GM21515 (cell line): ENCODE results near the gene OTULIN.
A peak's percentile ranks its signal among the peaks of the same experiment; 100 is the strongest.

Source experiments
- ATAC-seq: cut with Tn5 transposase; IDR thresholded peaks from one replicate; pipeline ENCODE4 v1.9.1; 2021; ENCODE audit not compliant: unreplicated experiment

The OTULIN gene

DNA sequence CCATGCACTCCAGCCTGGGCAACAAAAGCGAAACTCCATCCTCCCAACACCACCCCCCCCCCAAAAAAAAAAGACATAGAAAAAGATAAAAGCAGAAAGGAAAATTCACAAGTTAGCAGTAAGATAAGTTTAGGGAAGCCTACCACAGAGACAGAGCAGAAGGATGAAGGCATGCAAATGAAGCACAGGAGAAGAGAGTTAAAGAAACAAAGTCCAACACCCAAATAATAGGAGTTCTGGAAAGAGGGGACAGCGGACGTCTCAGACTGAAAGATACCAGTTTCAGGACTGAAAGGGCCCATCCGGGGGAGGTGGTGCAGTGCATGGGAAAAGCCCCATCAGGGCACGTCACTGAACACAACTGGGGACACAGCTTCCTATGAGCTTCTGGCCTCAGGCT lies 54.3 kb downstream of the OTULIN start:
- ATAC-seq: no peak

DNA sequence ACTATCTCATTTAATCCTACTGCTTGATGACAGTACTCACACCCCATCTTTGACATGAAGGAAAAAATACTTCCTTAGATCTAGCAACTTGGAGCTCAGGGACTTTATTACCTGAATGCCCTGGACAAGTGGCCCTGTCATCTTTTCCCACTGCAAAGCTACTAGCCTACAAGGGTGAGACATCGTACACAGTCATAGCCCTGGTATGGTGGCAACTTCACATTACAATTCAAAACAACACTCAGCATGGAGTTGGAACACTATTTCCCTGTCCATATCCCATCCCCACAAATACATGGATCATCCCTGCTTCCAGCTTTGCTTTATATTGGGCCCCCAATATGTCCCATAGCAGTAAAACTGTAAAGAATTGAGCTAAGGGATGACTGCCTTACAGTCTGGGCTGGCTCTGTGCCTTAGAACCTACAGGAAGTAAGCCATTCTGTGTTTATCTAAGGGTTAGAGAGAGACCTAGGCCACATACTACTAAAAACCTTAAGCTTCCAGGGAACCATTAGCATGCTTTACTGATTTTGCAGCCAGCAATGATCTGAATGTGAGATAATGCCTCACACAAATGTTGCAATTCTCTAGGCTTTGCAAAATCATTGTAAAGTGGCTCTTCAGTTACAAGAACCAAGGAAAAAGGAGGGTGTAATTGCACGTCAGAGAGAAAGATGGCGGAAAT lies 55.9 kb downstream of the OTULIN start:
- ATAC-seq: no peak

DNA sequence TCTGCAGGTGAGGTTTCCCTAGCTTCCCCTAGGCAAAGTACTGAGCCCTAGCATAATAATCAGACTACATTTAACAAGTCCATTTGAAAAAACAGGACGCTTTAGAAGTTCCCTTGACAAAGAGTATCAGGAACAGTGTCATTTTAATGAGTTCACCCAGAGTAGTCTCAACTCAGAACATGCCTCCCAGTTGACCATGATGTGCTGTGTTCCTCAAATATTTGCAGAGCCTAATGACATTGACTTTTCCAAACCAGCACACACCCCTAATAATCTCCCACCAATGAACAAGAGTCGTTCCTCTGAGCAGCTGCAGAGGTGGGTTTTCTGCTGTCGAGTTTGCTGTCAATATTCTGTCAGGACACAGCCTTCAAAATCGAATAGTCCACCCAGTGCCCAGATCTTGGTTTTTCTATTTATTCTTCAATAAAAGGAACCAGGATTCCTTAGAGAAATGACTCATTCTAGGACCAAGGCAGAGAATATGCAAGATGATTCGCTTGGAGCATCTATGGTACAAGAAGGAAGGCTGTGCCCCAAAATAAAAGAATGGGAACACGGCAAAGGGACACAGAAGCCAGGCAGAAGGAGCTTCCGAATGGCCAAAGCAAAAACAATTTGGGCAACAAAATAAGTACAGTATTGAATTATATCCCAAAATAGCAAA lies 57.6 kb downstream of the OTULIN start:
- ATAC-seq: no peak

DNA sequence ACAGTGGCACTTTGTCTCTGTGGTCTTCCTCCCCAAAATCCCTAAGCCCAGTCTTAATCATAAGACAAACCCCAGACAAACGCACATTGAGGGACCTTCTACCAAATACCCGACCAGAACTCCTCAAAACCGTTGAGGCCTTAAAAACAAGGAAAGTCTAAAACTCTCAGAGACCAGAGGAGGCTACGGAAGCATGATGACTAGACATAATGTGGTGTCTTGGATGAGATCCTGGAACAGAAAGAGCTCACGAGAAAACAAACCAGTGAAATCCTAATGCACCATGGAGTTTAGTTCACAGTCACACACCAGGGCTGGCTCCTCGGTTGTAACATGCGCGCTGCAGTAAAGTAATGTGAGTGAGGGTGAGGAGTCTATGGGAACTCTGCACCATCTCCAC lies 58.4 kb downstream of the OTULIN start:
- no peak for ATAC-seq

DNA sequence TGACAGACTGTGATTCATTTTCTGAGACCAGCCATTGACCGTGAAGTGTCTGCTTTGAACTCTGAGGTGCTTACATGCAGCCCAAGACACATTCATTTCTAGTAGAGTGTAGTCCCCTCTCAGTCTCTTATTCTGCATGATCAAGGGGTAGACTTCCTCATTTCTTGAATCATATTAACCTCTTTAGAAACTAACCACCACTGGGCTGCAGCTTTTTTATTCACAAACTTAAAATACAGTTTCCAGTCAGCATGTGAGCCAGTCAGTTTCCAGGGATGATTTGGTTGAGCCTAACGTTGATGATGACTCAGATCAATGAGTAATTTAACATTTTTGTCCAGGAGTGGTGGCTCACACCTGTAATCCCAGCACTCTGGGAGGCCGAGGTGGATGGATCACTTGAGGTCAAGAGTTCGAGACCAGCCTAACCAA lies 59.2 kb downstream of the OTULIN start:
- ATAC-seq: no peak

DNA sequence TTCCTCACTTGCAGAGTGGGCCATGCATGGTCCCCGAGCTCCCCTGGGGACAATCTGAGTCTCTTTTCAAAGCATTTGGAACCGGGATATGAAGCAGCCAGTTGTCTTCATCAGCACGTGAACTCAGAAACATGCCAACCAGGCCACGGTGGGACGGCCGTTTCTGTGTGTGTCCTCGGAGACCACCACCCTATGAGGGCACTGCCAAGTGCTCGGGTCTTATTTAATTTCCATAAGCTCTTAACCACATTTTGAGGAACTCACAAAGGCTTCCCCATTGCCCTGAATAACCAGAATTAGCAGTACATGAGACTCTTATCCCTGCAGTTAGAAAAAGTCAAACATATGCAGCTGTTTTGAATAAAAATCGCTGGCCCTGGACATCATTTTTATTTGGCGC lies 60.1 kb downstream of the OTULIN start:
- no peak for ATAC-seq

DNA sequence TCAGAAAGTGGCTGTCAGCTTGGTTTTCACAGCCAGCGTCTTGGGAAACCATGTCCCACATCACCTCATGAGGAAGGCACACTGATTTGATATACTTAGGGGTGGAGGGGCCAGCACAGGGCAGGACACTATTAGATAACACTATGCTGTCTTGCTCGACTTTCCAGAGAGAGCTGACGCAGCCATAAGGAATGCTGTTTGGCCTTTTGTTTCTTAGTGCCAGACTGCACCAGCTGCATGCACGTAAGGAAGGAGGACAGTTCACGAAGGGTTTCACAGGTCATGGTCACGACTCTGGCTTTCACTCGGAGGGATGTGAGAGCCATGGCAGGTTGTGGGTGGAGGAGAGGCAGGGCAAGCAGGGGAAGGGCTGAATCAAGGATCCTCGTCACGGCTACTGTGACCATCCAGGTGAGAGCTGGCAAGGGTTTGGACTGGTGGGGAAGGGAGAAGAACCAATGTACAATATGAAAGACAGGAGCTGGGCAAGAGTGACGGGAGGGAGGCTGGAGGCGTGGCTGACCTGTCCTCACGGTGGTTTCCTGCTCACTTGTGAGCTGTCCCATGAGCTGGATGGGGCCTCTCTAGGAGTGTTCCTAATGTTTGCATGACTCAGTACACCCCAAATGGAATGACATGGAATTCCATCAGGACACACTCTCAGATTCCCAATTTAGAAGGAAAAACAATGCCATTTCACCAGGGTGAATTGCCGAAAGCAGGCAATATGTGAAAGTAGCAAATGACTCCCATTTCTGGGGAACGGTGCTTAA lies 61.7 kb downstream of the OTULIN start:
- no peak for ATAC-seq

DNA sequence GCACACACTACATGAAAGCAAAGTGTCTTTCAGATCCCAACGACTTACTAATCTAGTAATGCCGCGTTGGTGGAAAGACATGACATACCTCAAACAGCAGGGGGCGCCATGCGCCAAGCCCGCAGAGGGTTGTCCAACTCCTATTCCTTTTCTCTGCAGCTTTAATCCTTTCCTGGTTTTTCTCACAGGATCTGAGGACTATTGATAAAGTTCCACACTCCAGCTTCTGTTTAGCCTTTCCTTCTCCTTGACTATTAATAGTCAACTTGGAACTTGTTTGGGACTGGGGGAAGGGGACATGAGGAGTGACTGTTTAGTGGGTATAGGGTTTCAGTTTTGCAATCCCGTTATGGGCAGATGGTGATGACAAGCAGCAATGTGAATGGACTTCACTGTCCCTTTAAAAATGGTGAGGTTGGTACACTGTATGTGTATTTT lies 62.9 kb downstream of the OTULIN start:
- ATAC-seq: peak; percentile 60

DNA sequence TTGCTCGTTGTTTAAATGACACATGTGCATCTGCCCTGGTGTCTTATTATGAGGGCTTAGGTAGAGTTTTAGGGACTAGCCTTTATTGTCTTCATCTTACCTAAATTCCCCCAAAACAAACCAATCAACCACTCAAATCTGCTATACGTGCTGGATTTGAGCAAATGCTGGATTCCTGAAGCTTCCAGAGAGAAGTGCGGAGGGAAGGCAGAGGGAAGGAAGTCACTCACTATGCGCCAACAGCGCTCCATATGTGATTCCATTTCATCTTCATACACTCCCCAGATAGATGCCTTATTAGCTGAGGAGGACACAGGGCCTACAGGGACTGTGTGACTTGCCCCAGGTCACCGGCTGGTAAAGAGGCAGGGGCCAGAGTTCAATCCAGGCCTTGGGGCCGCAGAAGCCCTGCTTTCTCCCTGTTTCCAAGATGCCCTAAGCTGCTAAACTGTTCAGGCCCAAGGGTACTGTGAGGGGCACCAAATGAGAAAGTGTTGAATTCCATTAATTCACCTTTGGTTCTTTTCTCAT lies 63.5 kb downstream of the OTULIN start:
- no peak for ATAC-seq

DNA sequence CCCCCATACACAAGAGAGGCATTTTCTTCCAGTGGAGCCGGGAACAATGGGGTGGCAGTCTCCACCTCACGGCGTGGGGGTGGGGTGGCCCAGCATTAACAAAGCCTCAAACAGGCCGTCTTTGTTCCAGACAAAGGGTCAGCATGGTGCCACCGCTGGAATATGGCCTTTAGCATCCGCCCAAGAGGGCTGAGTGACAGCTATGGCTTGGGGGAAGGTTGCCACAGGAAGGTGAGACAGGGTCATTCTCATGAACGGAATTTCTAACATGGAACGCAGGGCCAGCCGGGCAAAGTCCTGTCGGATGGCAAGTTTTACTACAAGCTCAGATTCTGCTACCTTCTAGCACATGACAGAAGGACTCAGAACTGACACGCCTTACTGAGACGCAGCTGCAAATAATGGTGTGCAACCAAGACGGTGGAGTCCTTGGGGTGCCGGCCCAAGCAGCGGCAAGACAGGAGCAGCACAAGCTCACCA lies 64.0 kb downstream of the OTULIN start:
- no peak for ATAC-seq

DNA sequence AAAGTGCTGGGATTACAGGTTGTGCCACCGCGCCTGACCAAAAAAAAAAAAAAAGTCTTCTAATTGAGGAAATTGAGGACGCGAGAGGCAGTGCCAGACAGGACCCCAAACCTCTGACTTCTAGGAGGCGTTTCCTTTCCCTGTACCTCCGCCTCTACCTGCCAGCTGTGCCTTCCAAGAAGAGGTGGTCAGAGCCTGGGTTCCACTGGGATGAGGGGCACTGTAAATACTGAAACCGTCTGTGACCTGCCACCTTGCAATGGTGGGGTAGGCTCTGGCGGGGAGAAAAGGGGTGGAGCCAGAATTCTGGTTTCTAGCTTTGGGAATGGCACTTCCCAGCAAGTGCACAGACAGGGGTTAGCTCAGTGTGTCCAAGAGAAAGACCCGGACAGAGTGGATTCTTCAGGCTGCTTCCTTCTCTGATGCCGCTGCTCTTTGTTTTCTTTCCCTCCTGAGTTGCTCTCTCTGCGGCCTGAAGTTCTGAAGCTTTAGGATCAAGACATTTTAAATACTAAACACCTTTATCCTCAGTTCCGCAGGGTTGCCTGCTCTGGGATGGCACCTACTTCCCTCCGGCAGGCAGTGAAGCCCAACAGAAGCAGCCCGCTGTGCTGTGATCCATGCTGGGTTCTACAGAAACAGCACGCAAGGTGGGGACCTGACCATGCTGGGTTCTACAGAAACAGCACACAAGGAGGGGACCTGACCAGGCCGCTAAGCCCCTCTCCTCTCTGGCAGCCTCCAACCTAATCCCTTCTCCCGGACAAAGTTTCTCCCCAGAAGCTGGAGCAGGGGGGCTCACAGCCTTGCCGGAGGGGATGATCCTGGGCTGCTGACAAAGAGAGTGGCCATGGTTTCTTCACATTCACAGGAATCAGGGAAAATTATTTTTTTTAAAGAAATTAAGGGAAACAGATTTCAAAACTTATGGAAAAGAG lies 65.2 kb downstream of the OTULIN start:
- ATAC-seq: no peak

DNA sequence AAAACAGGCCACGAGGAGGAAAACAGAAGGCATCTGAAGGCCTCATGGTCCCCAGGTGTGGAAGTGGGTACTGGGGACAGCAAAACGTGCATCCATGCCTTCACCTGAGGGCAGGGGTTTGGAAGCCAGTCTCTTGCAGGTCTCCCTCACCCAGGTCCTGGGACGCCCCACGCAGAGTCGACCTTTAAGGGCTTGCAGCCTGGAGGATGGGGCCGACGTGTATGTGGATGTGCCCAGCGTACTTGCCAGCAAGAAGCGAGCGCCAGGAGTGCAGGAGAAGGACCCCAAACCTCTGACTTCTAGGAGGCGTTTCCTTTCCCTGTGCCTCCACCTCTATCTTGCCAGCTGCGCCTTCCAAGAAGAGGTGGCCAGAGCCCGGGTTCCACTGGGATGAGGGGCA lies 65.9 kb downstream of the OTULIN start:
- no peak for ATAC-seq

DNA sequence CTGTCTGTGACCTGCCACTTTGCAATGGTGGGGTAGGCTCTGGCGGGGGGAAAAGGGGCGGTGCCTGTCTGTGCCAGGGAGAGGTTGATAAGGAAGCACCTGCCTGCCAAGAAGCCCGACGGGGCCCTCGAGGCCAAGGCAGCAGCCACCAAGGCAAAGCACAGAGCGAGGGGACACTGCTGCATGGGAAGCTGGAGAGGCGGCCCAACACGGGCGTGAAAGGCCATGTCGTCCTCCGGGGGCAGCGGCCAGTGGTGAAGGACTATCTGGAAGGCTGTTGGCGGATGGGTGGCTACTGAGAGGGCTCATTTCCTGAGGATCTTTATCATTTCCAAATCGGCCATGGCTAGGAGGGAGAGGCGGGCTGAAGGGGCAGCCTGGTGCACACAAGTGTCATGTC lies 66.4 kb downstream of the OTULIN start:
- no peak for ATAC-seq

DNA sequence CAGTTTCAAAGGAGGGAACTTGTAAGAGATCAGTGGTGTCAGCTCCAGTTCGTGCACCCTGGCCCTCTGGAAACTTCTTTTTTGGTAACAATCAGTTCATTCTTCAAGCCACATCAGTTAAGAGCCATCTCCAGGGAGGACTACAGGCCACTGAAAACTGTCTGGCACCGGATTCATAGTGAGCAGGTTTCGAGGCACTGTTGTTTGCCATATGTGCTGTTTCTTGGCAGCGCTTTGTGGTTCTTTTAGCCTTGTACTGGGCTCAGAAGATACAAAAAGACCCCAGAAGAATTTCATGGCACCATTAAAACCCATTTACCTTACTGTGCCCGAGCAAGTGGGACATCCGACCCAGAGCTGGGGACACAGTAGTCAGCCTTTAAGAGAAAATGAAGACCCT lies 68.5 kb downstream of the OTULIN start:
- ATAC-seq: no peak

DNA sequence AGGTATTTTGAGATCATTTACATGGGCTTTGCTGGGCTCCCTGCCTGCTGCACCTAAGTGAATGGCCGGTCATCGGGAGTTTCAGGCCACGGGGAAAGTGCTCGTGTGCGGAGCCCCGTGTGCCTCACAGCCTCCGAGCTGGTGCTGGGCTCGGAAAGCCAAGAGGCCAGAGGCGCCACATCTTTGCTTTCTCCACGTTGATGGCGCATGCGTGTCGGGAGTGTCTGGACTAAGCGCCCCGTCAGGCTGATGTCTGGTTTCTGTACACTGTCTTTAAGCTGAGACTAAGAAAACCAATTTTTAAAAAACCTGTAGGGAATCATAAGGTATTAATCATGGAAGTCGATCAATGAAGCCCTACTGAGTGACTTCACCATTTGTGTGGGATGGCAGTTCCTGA lies 69.1 kb downstream of the OTULIN start:
- ATAC-seq: no peak

DNA sequence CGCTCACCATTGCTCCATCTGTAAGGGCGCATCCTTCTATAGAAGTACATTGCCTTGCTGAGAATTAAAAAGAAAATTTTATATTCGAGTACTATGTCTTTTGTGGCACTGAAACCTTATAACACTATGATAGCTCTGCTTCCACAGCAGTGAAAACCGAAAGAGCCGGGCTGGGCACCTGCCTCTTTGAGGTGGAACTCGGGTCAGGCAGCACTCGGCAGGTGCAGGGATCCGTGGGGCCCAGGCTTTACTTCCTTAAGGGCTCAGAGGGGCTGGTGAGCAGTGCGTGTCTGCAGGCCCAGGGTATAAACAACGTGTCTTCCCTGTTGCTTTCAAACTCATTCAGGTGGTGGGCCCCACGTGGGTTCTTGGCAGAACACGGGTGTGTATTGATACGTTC lies 69.9 kb downstream of the OTULIN start:
- ATAC-seq: no peak

DNA sequence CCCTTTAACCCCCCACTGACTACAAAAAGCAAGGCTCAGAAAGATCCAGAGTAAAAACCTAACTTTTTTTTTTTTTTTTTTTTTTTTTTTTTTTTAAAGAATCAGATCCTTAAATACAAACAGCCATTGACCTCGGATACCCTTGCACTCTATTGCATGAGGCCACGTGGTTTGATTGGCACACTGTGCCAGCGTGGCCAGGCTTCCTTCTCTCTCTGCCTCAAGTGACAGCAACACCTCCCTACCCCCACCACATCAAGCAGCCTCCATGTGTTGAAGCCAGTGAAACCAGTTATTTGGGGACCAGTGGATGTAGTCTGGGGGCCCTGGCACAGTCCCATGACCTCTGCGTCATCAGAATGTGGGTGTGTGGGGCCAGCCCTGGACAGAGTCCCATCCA lies 71.4 kb downstream of the OTULIN start:
- ATAC-seq: no peak

DNA sequence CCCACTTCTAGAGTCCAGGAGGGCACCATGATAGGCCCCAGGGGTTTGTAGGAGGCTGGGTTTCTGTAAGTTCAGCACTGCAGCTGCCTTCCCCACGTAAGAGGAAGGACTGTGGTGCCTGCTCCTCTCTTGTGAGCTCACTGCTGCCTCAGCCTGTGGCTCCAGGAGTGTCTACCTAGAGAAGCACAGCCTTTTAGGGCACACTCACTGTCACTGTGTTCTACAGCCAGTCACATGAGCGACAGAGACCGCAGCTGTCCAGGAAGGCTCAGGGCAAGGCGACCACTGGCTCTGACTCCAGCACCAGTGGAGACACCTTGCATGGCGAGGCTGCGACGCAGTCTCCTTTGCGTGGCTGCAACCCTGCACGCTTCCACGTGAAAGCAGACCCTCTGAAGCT lies 72.8 kb downstream of the OTULIN start:
- no peak for ATAC-seq

DNA sequence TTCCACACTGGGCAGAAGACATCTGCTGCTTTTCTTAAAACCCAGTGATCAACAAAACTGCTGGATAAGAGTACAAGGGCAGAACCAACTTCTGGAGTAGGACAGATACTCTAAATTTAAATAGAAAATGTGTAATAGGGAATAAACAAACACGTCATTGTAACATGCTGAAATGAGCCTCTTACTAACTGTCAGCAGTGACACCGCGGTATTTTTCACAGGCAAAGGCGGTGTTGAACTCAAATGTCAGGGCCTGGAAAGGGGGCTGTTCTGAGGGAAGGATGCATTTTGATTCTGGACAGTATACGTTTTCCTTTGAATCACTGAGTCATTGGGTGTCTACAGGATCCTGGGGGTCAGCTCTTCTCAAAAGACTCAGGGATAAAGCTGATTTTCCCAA lies 73.5 kb downstream of the OTULIN start:
- no peak for ATAC-seq

DNA sequence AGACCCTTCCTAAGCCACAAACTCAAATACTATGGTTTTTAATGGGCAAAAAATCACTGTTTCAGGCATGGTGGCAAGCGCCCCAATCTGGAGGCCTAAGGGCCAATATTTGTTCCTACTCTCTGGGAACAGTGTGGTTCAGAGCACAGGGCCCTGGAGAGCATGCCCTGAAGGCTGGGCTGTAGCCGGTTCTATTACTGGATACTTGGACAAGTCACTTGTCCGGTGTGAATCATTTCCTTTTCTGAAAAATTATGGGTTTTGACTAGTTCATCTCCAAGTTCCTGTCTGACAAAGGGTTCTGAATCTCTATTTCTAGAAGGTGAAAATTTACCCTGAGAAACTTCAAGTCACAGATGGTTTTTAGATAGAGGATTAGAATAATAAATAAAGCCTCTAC lies 75.0 kb downstream of the OTULIN start:
- no peak for ATAC-seq

DNA sequence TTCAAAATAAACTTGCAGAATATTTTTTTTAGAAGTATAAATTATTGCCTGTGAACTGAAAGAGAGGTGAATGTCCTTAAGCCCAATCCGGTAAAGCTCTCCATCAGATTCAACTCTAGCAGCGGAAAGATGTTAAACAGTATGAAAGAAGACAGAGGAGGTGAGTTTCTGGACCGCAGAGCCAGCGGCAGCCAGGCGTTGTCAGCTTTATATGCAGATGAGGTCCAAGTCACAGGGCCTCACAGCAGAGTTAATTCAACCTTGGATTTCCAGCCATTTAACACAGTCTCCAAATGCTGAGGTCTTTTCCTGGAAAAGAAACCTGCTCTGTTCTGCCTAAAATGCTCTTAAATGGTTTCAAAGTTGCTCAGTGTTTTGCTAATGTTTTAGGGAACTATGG lies 75.5 kb downstream of the OTULIN start:
- no peak for ATAC-seq
